Measurements from ENCODE around the gene HOXD9.

GRCh38 chr2:176145085-176145969 lies 22.8 kb downstream of the HOXD9 start:
- TF ChIP-seq CTCF (conservative IDR thresholded peaks at IDR 0.05) (no peak), EZH2 (IDR thresholded peaks at IDR 0.05; ENCODE audit: low read depth) (no peak)

All from PC-9 (cell line).